G401.6 (cell line): ENCODE data around the gene SYT5.

ENCODE experiments used
- FAIRE-seq: peaks from 2 replicates; lab custom pipeline; 2012; peaks lifted over from hg19 to GRCh38; lab: Jason Lieb, UNC

The SYT5 gene

GRCh38 chr19:55145232-55145631 is 34.9 kb downstream of the SYT5 start:
- no peak for FAIRE-seq

GRCh38 chr19:55141696-55142095 is 38.4 kb downstream of the SYT5 start:
- FAIRE-seq: no peak

- FAIRE-seq: no peak
Measured at GRCh38 chr19:55137915-55138314, 42.2 kb downstream of the SYT5 start.

GRCh38 chr19:55136399-55137102 is 43.5 kb downstream of the SYT5 start:
- no peak for FAIRE-seq

- FAIRE-seq: no peak
Measured at GRCh38 chr19:55134736-55135135, 45.4 kb downstream of the SYT5 start.

GRCh38 chr19:55133639-55134444 is 46.2 kb downstream of the SYT5 start:
- FAIRE-seq: no peak

GRCh38 chr19:55132453-55133129 is 47.5 kb downstream of the SYT5 start:
- FAIRE-seq: no peak

GRCh38 chr19:55131421-55131820 is 48.7 kb downstream of the SYT5 start:
- FAIRE-seq: no peak
